ENCODE data around the gene RTN1. TPM values are rescaled to one million over a fixed set of nuclear protein-coding genes. Genes with fewer than 3 reads are reported as not detected.
A peak's percentile ranks its signal among the peaks of the same experiment; 100 is the strongest.

RTN1 gene
- polyA plus RNA-seq, 1 of the 3 experiments (the other 2 are of a cell fraction): 1.6 TPM

DNA sequence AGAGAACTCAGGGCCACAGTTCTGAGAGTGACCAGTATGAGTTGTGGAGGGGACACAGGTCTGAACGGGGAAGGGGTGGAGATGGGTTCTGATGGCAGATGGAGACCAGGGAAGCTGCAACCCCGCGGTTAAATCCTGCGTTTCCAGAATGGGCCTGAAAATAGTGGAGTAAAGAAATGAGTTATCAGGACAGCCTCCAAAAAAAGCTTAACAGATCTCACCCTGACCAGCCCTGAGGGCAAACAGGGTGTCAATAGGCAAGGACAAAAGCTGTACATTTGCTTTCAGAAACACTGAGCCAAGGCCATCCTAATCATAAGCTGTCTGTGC lies 555 bp upstream of the RTN1 start (continued):
- TF ChIP-seq, protein P1, sequence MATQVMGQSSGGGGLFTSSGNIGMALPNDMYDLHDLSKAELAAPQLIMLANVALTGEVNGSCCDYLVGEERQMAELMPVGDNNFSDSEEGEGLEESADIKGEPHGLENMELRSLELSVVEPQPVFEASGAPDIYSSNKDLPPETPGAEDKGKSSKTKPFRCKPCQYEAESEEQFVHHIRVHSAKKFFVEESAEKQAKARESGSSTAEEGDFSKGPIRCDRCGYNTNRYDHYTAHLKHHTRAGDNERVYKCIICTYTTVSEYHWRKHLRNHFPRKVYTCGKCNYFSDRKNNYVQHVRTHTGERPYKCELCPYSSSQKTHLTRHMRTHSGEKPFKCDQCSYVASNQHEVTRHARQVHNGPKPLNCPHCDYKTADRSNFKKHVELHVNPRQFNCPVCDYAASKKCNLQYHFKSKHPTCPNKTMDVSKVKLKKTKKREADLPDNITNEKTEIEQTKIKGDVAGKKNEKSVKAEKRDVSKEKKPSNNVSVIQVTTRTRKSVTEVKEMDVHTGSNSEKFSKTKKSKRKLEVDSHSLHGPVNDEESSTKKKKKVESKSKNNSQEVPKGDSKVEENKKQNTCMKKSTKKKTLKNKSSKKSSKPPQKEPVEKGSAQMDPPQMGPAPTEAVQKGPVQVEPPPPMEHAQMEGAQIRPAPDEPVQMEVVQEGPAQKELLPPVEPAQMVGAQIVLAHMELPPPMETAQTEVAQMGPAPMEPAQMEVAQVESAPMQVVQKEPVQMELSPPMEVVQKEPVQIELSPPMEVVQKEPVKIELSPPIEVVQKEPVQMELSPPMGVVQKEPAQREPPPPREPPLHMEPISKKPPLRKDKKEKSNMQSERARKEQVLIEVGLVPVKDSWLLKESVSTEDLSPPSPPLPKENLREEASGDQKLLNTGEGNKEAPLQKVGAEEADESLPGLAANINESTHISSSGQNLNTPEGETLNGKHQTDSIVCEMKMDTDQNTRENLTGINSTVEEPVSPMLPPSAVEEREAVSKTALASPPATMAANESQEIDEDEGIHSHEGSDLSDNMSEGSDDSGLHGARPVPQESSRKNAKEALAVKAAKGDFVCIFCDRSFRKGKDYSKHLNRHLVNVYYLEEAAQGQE (IDR thresholded peaks at IDR 0.05; ENCODE audit: low read depth, low read length): no peak
- TF ChIP-seq RCOR1 (IDR thresholded peaks at IDR 0.05; ENCODE audit: low read length): no peak
- TF ChIP-seq, protein P2, sequence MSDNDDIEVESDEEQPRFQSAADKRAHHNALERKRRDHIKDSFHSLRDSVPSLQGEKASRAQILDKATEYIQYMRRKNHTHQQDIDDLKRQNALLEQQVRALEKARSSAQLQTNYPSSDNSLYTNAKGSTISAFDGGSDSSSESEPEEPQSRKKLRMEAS (IDR thresholded peaks at IDR 0.05; ENCODE audit: low read depth): no peak
- TF ChIP-seq TEAD4 (IDR thresholded peaks at IDR 0.05; ENCODE audit: borderline replicate concordance, insufficient read depth): no peak
- TF ChIP-seq JUND (IDR thresholded peaks at IDR 0.05): no peak
- no peak for TF ChIP-seq SIN3A (IDR thresholded peaks at IDR 0.05; ENCODE audit: borderline replicate concordance, low read depth, low read length)
- TF ChIP-seq GATA2 (CRISPR knock-in tag; IDR thresholded peaks at IDR 0.05): no peak
- no peak for TF ChIP-seq RAD21 (IDR thresholded peaks at IDR 0.05; ENCODE audit: low read length)
- no peak for TF ChIP-seq ELF1 (IDR thresholded peaks at IDR 0.05)

DNA sequence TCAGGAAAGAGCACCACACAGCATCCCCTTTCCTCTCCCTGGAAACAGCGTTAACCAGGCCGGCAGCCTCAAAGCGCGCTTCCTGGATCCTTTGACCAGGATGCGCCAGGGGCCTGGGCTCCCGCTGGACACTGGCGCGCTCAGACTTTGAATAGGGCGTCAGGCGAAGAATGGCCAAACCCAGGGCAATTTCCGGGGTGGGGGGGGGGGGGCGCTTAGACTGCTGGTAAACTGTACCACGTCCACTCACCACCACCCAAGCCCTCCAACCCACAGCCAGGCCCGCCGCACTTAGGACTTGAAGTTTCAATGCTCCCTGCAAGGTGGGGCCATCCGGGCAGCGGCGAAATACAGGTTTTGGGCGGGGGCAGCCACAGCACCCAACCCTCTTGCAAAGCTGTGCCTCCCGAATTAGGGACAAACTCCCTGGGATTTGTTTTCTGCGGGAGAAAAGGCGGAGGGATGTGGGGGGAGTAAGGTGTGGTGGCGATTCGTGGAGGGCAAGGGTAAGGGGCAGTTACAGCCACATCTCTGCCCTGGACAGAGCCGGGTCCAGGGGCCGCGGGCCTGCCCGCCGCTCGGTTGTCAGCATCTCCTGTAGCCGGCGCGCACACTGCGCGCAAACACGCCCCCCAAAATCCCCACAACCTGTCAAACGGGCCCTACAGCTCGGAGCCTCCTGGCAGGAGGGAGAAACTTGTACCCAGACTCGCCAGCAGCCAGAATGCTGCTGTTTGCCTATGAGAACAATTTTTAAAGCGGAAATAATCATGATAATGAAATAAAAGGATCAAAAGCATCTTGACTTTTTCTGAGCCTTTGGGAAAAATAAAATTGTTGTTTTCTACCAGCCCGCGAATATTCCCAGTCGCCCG lies 958 bp downstream of the RTN1 start:
- Histone ChIP-seq H3K4me2 (peak overlapping the region; percentile 90), H3K27ac (ENCODE audit: low read depth in 2 of 2, low read length in 1 of 2) (no peak overlapping the region), H2AFZ (ENCODE audit: low read depth) (no peak overlapping the region), H4K20me1 (ENCODE audit: insufficient read depth) (no peaks in the 10 kb centered on the region), H3K9ac (no peak overlapping the region), H3K9me2 (no peaks in the 10 kb centered on the region), H3K27me3 (ENCODE audit: insufficient read depth) (0 out of 2 replicates have a peak, but pooled peaks cover 16% of the 10 kb centered on the region), H3K9me3 (no peaks in the 10 kb centered on the region), H3K79me2 (ENCODE audit: insufficient read depth) (no peaks in the 10 kb centered on the region), H3K4me3 (ENCODE audit: low read depth in 2 of 2, low read length in 1 of 2) (peak overlapping the region; percentile 61 to 82), H3F3A (replicated peaks; ENCODE audit: insufficient read depth) (no peaks in the 10 kb centered on the region), H3K4me1 (ENCODE audit: control insufficient read depth in 1 of 2, insufficient read depth in 2 of 2, low read depth in 1 of 2, low read length in 1 of 2) (peaks cover 0 to 7% of the 10 kb centered on the region in 2 experiments; a peak in 1 of 4 replicates), H3K36me3 (replicated peaks in 1 of 2; ENCODE audit: control insufficient read depth in 1 of 2, insufficient read depth in 2 of 2, low read length in 1 of 2) (no peaks in the 10 kb centered on the region)
- 27% methylated on average over 39 of the region's 44 CpGs for WGBS (ENCODE audit: low lambda C conversion rate)
- DNase-seq: peak; percentile 53
- no peak for TF ChIP-seq ELF1 (IDR thresholded peaks at IDR 0.05)
- TF ChIP-seq RCOR1 (IDR thresholded peaks at IDR 0.05; ENCODE audit: low read length): no peak
- TF ChIP-seq GATA2 (CRISPR knock-in tag; IDR thresholded peaks at IDR 0.05): no peak
- TF ChIP-seq FOSL2 (IDR thresholded peaks at IDR 0.05; ENCODE audit: borderline replicate concordance, low read depth): no peak
- TF ChIP-seq, protein P3, sequence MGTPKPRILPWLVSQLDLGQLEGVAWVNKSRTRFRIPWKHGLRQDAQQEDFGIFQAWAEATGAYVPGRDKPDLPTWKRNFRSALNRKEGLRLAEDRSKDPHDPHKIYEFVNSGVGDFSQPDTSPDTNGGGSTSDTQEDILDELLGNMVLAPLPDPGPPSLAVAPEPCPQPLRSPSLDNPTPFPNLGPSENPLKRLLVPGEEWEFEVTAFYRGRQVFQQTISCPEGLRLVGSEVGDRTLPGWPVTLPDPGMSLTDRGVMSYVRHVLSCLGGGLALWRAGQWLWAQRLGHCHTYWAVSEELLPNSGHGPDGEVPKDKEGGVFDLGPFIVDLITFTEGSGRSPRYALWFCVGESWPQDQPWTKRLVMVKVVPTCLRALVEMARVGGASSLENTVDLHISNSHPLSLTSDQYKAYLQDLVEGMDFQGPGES (IDR thresholded peaks at IDR 0.05; ENCODE audit: low read depth, low read length): no peak
- no peak for TF ChIP-seq RAD21 (IDR thresholded peaks at IDR 0.05; ENCODE audit: low read length)
- TF ChIP-seq, protein P4, sequence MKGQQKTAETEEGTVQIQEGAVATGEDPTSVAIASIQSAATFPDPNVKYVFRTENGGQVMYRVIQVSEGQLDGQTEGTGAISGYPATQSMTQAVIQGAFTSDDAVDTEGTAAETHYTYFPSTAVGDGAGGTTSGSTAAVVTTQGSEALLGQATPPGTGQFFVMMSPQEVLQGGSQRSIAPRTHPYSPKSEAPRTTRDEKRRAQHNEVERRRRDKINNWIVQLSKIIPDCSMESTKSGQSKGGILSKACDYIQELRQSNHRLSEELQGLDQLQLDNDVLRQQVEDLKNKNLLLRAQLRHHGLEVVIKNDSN (IDR thresholded peaks at IDR 0.05; ENCODE audit: borderline replicate concordance, low read depth): no peak
- TF ChIP-seq YY1 (IDR thresholded peaks at IDR 0.05; ENCODE audit: low read depth): no peak
- TF ChIP-seq EP300 (IDR thresholded peaks at IDR 0.05; ENCODE audit: borderline replicate concordance in 1 of 2, low read depth in 1 of 2, low read length in 1 of 2): no peak
- TF ChIP-seq NFIC (IDR thresholded peaks at IDR 0.05; ENCODE audit: borderline replicate concordance): no peak
- no peak for TF ChIP-seq POLR2AphosphoS5 (IDR thresholded peaks at IDR 0.05; ENCODE audit: low read depth, low read length)
- ChIA-PET CTCF (interaction anchor here (0.7 to 5.6 kb wide), 4 partner anchors 20 to 181 kb away, joined by 3 to 26 read pairs (median 4); no protein-coding TSS in a partner anchor), POLR2A (no interaction called here)
